ENCODE data around the gene ATP10A.
"Not testable (repeated sequence)": the region's sequence is repeated elsewhere in the genome, so short reads cannot be mapped to it uniquely, and the experiment has no call there.

The ATP10A gene

DNA sequence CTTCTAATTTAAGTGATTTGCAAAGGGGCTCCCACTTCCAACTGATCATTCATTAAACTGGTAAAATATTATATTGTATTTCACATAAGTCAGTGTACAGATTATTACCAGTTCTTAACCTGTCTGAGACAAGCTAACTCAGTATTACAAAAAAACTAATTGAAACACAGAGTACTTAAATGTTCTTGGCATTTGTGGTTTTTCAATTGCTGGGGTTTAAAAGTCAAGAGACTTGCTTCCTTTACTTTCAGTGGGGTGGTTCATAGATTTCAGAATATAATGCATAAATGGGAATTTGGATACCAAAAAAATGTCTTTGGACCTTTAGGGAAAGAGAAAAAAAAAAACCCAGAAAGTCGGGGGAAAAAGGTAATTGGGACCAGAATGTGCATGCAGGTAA is 85.0 kb downstream of the ATP10A start:
- no peak for TF ChIP-seq ZFX (IDR thresholded peaks at IDR 0.05)
- TF ChIP-seq, protein P1, sequence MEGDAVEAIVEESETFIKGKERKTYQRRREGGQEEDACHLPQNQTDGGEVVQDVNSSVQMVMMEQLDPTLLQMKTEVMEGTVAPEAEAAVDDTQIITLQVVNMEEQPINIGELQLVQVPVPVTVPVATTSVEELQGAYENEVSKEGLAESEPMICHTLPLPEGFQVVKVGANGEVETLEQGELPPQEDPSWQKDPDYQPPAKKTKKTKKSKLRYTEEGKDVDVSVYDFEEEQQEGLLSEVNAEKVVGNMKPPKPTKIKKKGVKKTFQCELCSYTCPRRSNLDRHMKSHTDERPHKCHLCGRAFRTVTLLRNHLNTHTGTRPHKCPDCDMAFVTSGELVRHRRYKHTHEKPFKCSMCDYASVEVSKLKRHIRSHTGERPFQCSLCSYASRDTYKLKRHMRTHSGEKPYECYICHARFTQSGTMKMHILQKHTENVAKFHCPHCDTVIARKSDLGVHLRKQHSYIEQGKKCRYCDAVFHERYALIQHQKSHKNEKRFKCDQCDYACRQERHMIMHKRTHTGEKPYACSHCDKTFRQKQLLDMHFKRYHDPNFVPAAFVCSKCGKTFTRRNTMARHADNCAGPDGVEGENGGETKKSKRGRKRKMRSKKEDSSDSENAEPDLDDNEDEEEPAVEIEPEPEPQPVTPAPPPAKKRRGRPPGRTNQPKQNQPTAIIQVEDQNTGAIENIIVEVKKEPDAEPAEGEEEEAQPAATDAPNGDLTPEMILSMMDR (conservative IDR thresholded peaks at IDR 0.05): no peak
- H3K27ac ChIP-seq: no peak overlapping the region

DNA sequence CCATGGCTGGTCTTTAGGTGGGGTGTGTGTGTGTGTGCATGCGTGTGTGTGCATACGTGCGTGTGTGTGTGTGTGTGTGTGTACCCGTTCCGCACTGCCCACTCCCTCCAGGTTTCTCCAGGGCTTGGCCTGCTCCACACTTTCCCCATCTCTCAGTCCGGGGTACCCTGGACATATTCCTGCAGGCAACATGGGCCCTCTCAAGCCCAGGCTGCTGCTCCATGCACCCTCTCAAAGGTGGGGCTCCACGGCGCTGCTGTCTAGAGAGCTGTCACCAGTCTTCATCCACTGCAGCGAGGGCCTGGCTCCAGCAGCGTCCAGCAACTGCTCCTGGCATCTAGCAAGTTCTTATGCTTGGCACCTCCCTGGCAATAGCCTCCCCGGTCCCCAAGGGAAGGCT is 86.1 kb downstream of the ATP10A start:
- no peak overlapping the region for H3K27ac ChIP-seq
- TF ChIP-seq, protein P1 (conservative IDR thresholded peaks at IDR 0.05): no peak
- TF ChIP-seq ZFX (IDR thresholded peaks at IDR 0.05): no peak

DNA sequence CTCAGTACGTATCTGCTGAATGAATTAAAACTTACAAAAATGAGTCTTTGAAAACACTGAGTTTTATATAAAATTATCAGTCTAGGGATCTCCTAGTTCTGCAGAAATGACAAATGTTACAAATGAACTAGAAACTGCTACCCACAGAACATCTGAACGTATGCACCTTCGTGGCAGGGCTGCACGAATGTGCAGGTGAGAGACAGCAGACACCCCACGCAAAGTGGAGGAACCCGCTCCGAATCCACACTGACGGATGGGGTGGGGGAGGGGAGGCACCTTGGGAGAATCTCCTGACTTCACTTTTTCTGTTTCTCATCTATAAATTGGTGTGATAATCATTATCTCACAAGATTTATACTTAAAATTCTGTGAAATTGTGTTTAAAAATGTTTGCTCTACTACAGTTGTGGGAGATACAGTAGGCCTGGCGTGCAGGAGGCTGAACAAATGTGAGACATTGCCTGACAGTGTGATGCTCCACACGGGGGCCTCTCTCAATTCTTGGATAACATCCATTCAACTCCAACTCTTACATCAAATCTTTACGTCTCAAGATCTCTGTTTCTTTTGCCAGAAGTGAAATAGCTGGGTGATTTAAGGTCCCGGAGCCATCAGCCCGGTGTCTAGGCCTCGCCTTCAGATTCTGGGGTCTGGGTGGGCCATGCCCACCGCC is 86.9 kb downstream of the ATP10A start:
- H3K27ac ChIP-seq: no peak overlapping the region
- no peak for TF ChIP-seq ZFX (IDR thresholded peaks at IDR 0.05)

DNA sequence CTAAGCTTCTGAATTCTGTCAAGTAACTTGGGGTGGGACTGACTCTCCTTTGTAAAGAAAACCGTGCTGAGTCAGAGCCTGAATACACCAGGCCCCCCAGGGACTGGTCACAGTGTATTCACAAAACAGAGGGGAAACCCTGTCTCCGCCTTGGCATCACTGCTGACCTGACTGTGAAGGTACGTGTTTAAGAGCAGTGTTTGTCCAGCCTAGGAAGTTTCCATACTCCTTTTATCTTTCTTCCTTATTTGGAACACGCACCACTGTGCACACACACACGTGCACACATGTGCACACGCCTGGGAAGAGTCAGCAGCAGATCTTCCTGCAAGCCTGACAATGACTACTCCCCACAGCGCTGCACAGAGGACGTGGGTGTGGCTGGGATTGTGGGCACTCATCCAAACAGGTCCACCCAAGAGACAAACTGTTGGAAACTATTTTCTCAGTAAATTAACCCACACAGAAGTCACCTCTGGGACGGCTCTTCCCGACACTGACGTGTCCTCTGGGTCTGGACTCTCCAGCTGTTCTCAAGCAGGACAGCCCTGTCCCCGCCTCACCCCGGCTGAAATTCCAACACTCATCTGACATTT is 87.7 kb downstream of the ATP10A start:
- no peak for TF ChIP-seq ZFX (IDR thresholded peaks at IDR 0.05)
- TF ChIP-seq, protein P1 (conservative IDR thresholded peaks at IDR 0.05): no peak
- no peak overlapping the region for H3K27ac ChIP-seq

DNA sequence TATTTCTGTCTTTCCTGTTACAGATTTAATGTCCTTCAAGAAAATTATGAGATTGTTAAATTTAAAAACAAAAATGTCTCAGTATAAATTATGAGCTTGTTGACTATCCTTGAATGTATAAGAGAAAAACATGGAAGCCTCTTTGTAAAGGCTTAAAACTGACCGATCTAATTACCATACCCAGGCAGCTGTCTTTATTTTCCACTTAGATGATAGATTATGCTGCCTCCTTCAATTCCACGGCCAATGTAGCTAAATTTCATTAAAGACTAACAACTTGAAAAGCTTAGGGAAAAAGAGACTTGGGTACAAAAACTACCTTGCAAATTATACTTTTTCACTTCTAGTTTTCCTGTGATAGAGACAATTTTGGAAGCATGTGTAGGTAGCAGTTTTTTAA is 88.3 kb downstream of the ATP10A start:
- no peak for TF ChIP-seq ZFX (IDR thresholded peaks at IDR 0.05)
- TF ChIP-seq, protein P1 (conservative IDR thresholded peaks at IDR 0.05): no peak
- no peak overlapping the region for H3K27ac ChIP-seq

DNA sequence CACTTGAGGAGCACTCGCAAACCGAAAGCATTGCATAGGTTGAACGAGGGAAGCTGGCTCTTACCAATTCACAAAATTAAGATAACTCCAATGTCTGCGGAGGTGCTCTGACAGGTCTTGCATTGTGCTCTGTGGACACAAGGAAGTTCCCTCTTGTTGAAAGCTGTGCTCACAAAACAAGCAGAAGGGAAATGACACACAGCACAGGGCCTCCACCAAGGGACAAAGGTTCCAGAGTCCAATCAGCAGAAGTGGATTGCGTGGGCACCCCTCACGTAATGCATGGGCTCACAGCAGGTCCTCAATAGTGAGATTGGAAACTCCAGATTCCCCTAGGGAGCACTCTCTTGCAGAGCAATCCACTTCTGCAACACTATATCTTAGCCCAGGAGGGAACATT is 89.9 kb downstream of the ATP10A start:
- no peak overlapping the region for H3K27ac ChIP-seq
- no peak for TF ChIP-seq ZFX (IDR thresholded peaks at IDR 0.05)
- TF ChIP-seq, protein P1 (conservative IDR thresholded peaks at IDR 0.05): no peak

DNA sequence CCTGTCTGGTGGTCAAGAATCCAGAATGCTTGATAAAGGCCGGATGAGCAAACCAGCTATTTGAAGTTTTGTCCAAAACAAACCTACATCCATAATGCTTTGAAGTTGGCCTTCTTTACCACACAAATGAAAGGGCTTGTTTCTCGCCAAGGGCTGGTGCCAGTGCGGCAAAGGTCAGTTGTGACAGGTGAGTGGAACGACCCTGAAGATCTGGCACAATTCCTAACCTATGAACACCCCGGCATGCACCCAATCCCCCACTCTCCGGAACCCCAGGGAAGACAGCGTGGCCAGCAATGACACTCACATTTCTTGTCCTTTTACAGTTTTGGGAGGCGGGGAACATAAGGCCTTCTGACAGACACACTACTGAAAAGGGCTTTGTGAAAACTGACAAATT is 90.6 kb downstream of the ATP10A start:
- TF ChIP-seq, protein P1 (conservative IDR thresholded peaks at IDR 0.05): no peak
- no peak for TF ChIP-seq ZFX (IDR thresholded peaks at IDR 0.05)
- H3K27ac ChIP-seq: no peak overlapping the region

DNA sequence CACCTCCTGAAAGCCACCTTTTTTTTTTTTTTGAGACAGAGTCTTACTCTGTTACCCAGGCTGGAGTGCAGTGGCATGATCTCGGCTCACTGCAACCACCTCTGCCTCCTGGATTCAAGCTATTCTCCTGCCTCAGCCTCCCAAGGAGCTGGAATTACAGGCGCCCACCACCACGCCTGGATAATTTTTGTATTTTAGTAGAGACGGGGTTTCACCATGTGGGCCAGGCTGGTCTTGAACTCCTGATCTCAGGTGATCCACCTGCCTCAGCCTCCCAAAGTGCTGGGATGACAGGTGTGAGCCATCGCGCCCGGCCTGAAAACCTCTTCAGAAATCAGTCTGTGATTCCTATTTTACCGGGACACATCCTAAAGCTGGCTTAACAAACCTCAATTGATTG is 91.4 kb downstream of the ATP10A start:
- H3K27ac ChIP-seq: not testable (repeated sequence)
